HG03469 (cell line): ENCODE measurements around the gene SNX8.

Source experiments
- ATAC-seq: cut with Tn5 transposase; IDR thresholded peaks from one replicate; pipeline ENCODE4 v1.9.1; 2021; ENCODE audit warnings: mild to moderate bottlenecking, moderate library complexity, moderate number of reproducible peaks; ENCODE audit not compliant: unreplicated experiment

SNX8 gene

DNA sequence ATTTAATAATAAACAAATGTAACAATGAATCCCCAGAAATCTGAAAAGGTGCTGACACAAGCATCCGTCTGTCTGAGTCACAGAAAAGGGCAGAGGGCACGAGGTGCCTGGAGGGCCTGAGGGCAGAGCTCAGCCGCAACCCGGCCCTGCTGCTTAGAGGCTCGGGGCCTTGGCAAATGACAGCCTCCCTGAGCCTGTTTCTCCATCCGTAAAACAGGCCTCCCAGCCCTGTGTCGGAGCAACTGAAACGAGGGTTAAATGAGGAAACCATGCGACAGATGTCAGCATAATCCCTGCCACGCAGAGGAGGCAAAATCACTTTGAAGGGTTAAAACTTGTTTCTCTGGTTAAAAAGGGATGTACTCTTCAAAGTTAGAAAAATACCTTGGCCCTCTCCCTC is 47.3 kb downstream of the SNX8 start:
- ATAC-seq, result no peak

DNA sequence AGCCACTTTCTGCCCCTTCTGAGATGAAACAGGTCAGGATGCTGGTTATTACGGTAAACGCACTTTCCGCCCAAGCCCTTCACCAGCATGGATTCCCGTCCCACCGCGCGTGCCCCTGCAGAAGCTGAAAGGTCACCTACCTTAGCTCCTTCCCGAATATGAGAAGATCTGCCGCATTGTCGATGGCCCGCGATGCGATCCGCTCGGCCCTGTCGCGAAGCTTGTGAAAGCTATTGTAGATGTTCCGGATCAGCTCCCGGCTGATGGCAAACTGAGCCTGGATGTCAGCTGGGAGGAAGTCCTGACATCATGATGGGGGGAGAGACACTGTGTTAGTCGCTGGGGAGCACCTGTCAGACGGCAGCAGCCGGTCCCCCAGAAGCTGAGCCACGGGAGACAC is 50.1 kb downstream of the SNX8 start:
- ATAC-seq, result no peak

DNA sequence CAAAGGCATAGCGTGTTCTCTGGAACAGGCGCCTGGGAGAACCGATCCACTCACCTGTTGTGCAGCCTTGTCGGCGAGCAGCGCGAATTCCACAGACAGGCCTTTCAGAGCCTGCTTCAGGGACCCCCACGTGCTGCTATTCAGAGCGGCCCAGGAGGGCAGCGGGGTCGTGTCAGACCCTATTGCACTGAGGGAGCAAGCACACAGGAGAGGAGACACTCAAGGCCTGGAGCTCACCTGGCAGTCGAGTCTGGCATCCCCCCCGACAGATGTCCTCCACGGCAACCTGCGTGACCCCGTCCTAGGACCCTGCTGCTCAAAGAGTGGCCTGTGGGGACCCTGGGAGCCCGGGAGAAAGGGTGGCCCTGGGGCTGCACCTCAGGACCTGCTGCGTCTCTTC is 51.1 kb downstream of the SNX8 start:
- ATAC-seq, result no peak

DNA sequence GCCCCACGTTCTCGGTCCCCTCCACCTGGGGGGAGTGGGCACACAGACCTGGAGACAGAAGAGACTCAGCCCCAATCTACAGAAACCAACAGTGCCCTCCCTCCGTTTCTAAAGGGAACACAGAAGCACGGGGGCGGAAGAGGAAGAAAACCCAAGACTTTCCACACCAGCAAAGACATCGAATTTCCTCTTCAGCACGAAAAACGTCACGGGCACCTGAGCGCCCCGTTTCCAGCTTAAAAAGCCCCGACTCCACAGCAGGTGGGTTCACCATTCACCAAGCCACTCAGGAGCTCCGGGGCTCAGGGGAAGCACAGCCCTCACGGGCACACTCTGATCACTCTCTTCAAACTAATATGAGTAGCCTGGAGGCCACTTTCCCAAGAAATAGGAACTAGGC is 52.6 kb downstream of the SNX8 start:
- ATAC-seq, result no peak

- no peak for ATAC-seq
Observed at GRCh38 chr7:2260820-2261219, 53.4 kb downstream of the SNX8 start.

DNA sequence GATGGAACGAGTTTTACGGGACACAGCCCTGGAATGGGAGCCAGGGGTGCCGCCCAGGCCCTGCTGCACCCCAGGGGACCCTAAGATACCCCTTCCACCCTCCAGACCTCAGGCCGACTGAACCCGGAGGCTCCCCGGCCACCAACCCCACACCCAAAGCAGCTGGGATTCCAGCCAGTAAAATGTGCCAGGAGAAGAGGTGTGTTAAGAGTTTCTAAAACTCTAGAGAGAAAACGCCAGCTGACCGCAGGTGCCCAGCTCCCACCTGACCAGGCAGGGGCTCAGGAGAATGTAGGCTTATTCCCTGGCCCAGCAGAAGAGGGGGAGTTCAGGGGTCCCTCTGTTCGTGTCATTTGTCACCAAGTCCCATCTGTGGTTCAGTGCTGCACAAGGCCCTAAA is 54.8 kb downstream of the SNX8 start:
- ATAC-seq, result no peak

DNA sequence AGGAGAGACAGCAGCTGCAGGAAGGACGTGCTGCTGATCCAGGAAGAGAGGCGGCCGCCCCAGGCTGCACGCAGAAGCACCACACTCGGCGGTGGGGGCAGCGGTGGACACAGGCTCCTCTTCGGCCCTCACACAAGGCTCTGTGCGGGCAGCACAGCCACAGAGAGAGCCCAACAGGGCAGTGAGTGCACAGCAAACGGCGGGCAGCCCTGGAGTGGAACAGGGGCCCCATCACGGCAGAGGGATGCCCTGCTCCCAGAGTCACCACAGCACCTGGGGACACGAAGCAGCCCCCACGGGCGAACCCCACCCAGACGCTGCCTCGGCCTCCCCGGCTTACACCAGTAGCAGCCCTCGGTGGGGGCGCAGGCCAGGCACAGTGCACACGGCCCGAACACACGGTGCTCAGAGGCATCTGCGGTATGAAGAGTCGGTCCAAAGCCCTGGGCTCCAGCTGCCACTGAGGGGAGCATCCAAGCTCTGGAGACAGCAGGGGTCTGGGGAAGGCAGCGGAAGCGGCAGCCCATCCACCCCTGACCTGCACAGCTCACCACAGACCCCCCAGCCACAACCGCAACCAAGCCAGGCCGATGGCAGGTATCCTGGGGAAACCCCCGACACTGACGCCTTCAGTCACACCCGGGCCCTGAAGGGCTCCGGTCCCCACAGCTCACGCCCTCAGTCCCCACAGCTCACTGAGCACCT is 55.4 kb downstream of the SNX8 start:
- ATAC-seq, result peak; percentile 39

GRCh38 chr7:2257651-2258050 is 56.6 kb downstream of the SNX8 start:
- no peak for ATAC-seq

DNA sequence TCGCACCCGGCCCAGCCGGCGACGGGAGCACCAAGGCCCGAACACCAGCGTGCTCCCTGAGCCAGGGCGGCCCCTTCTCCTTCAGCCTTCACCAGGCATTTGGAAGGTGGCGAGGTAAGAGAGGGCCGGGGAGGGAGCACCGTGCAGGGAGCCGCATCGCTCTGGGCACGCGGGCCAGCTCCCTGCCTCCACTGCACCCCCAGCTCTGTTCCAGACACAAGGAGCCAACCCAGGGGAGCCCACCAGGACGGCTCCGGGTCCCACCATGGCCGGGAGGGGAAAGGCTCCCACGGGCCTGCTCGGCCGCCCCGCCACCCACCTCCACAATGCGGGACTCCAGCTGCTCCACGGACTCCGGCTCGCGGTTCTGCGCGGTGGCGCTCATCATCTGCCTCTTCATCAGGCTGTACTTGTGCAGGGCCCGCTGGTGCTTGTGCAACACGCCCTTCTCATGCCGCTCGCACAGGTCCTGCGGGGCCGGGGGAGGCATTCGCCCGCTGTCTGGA is 57.1 kb downstream of the SNX8 start:
- no peak for ATAC-seq

- no peak for ATAC-seq
Observed at GRCh38 chr7:2256306-2257045, 57.8 kb downstream of the SNX8 start.

- ATAC-seq, result no peak
Observed at GRCh38 chr7:2255145-2256139, 58.8 kb downstream of the SNX8 start.

GRCh38 chr7:2254429-2255144 is 59.7 kb downstream of the SNX8 start:
- ATAC-seq, result no peak

DNA sequence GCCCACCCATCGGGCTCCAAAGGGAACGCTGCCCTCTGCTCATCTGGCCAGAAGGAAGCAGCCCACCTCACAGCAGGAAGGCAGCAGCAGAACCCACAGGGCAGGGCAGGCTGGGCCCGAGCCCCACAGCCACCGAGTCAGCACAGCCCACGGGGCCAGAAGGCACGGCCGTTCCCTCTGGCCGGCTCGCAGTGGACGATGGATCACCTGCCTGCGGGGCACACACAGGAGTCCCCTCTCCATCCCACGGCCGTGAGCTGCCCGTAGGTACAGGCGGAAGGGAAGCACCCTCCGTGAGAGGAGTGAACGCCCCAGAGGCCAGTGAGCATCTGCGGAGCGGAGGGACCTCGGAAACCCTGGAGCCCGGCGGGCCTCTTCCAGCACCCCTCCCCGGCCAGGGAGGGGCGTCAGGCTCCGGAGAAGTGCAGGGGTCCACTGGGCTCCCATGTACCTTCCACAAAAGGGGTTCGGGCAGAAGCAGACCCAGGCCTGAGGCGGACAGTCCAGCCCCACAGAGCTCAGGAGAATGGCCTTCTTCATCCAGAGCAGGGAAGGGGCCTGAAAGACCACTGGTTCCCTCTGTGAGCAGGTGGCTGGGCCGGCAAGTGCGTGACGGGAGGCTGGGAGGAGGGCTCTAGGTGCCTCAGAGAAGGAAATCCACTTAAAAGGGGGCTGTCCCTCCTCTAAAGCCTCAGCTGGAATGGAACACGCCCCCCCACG is 60.6 kb downstream of the SNX8 start:
- ATAC-seq, result no peak

DNA sequence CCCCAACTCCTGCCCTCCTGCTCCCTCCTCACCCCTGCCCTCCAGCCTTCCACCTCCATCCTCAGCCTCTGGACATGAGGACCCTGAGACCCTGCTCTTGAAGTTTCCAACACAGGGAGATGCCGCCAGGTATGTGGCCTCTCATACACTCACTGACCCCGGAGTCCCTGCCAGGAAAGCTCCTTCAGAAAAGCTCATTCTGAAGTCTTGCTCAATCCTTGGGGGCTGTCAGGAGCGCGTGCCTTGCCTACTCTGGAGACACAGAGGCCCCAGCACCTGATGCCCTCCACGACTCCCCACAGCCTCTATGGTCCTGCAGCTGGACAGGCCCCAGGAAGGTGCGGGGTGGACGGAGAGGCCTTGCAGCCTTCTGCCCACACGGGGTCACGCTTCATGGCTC is 61.2 kb downstream of the SNX8 start:
- no peak for ATAC-seq

DNA sequence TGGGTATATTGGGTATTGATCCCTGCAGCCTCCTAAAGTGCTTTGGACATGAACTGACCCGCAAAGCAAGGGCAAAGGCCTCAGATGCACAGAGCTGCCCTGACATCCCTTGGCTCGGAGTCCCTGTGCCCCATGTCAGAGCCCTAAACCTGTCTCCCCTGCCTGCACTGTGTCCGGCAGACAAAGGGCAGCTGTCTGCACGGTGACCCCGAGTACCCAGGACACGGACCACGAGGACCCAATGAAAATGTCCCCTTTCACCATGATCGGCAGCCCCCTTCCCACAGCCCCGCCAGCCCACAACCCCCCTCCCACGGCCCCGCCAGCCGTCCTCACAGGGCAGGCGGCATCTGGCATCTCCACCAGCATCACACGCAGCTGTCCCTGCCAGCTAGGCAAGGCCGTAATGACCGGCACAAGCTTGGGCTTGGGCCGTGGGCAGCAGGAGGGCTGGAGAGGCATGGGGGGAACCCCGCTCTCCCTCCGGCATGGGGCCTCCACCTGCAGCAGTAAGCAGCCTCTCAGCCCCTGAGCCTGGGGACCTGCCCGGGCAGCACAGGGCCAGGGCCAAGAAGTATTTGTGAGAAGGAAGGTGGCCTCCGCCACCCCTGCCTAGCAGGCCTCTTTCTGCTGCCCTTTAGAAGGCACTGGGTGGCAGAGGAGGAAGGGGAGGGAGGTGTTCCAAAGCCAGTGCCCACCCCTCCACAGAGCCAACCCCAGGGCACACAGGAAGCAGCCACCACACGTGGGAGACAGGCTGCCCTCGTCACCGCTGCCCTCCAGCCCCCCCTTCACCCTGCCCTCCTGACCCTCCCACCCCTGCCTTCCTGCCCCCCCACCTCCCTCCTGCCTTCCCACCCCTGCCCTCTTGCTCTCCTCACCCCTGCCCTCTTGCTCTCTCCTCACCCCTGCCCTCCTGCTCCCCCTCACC is 62.1 kb downstream of the SNX8 start:
- no peak for ATAC-seq

DNA sequence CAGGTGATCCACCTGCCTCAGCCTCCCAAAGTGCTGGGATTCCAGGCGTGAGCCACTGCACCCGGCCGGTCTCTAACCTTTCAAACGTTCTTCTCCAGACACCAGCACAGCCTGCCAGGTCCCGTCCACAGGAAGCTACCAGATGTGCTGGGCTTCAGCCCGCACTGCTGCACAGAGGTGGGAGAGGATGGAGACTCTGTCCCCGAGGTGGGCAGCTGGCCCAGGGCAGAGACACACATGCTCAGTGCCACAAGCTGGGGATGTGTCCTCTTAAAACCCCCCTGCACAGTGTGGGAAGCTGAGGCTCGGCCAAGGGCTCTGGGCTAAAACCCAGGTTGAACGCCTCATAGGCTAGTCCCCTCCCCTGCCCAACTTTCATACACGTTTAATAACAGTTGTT is 62.9 kb downstream of the SNX8 start:
- no peak for ATAC-seq

DNA sequence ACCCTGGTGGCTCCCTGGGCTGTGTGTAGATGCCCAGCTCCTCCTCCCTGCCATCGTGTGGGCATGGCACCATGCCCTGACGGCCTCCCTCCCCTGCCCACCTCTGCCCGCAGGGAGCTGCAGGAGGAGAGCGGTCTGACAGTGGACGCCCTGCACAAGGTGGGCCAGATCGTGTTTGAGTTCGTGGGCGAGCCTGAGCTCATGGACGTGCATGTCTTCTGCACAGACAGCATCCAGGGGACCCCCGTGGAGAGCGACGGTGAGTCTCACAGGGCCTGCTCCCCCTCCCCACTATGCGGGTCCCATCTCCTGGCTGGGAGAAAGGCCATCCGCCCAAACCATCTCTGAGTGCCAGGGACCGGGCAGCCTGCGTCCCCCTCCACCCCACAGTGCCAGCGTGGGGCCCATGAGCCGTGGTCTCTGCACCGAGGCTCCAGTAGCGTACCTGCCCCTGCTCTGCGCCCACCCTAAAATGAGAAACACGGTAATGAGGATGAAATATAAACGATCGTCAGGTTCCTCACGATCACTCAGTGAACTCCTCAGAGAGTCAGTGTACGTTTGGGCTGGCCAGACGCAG is 64.4 kb downstream of the SNX8 start:
- ATAC-seq, result no peak

DNA sequence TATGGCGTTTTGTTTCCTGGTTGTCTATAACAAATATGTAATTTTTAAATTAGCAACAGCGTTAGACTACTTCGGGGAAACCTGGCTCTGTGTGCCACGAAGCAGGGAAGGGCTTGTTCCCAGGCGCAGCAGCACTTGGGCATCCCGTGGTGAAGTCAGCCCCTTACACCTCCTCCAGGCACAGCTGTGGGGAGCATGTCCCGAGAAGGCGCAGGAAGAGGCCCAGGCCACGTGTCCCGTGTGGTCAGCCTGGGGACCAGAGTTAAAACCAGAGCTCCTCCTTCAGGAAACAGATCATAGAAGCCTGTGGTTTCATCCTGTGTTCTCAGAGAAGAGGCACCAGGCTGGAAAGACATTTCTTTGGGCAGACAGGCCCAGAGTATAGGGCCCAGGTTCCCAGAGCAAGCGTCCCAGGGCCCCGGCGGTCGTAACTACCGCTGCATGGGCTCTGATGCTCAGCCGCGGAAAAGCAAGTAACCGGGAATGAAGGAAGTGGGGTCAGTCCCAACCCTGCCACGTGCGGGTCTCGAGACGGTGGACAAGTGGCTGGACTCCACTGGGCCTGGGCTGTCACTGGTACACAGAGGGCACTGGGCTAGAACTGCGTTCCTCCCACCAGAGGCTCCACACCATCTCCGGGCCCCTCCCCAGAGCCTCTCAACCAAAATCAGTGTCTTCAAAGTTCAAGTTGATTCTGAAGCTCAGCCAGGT is 65.1 kb downstream of the SNX8 start:
- ATAC-seq, result no peak
